Fibroblast of lung (primary cell): ENCODE data around the gene COG2. TPM values are rescaled to one million over a fixed set of nuclear protein-coding genes. Genes with fewer than 3 reads are reported as not detected.

Experiments
- DNase-seq, 2 donors: peaks; one replicate each; pipeline versions ENCODE4 v3.0.0 to v3.0.0-alpha.2; 2010; ENCODE audit warnings: low read depth in 2 of 2
- H2AFZ ChIP-seq: 2 replicates; pipeline ENCODE4 v1.5.1; 2012; ENCODE audit warnings: low read length, control low read depth, inconsistent platforms
- H3K27ac ChIP-seq: 2 replicates; pipeline ENCODE4 v1.5.1; 2011; ENCODE audit warnings: low read length, control low read depth; ENCODE audit not compliant: insufficient read depth
- H3K27me3 ChIP-seq: 2 replicates; pipeline ENCODE4 v1.5.1; 2011; ENCODE audit warnings: mild to moderate bottlenecking, low read length; ENCODE audit not compliant: control insufficient read depth, insufficient read depth
- H3K36me3 ChIP-seq: 2 replicates; pipeline ENCODE4 v1.5.1; 2011; ENCODE audit warnings: low read length; ENCODE audit not compliant: control insufficient read depth, insufficient read depth
- H3K4me1 ChIP-seq: 2 replicates; pipeline ENCODE4 v1.5.1; 2011; ENCODE audit warnings: low read length; ENCODE audit not compliant: control insufficient read depth, insufficient read depth; ENCODE audit errors: extremely low read depth
- H3K4me2 ChIP-seq: 2 replicates; pipeline ENCODE4 v1.5.1; 2011; ENCODE audit warnings: low read length, control low read depth; ENCODE audit not compliant: insufficient read depth; ENCODE audit errors: extremely low read depth
- H3K4me3 ChIP-seq, 4 experiments: fragments of 200-600 bp in 1 of 4; sonication (generic) in 1 of 4; replicated peaks in 1 of 4; 2 replicates each; pipeline ENCODE4 v1.5.1; 2011 to 2016; ENCODE audit warnings: low read length in 4 of 4, low read depth in 3 of 4, mild to moderate bottlenecking in 3 of 4, control low read depth in 2 of 4, inconsistent platforms in 1 of 4, mixed read lengths in 1 of 4; ENCODE audit not compliant: insufficient read depth in 1 of 4; ENCODE audit errors: control extremely low read depth in 1 of 4
- H3K79me2 ChIP-seq: 2 replicates; pipeline ENCODE4 v1.5.1; 2012; ENCODE audit warnings: mild to moderate bottlenecking, low read length, inconsistent platforms; ENCODE audit not compliant: control insufficient read depth, insufficient read depth
- H3K9ac ChIP-seq: 2 replicates; pipeline ENCODE4 v1.5.1; 2011; ENCODE audit warnings: mild to moderate bottlenecking, low read length, control low read depth; ENCODE audit not compliant: insufficient read depth
- H3K9me3 ChIP-seq: 2 replicates; pipeline ENCODE4 v1.5.1; 2012; ENCODE audit warnings: low read depth, low read length; ENCODE audit not compliant: control insufficient read depth, insufficient read depth
- H4K20me1 ChIP-seq: 2 replicates; pipeline ENCODE4 v1.5.1; 2011; ENCODE audit warnings: low read length; ENCODE audit not compliant: control insufficient read depth, insufficient read depth; ENCODE audit errors: extremely low read depth
- CTCF ChIP-seq, 2 donors: IDR thresholded peaks in 1 of 2; conservative IDR thresholded peaks in 1 of 2; 1 replicate in 1 of 2; 2 replicates in 1 of 2; pipeline ENCODE4 v1.5.1; 2011 to 2012; ENCODE audit warnings: low read length in 2 of 2, control low read depth in 1 of 2, inconsistent platforms in 1 of 2, low read depth in 1 of 2, mild to moderate bottlenecking in 1 of 2
- EZH2 ChIP-seq: IDR thresholded peaks from 2 replicates; pipeline ENCODE4 v1.5.1; 2012; ENCODE audit warnings: low read length, control low read depth, mild to moderate bottlenecking; ENCODE audit errors: missing control alignments
- polyA plus RNA-seq, 2 donors: library from polyadenylated mRNA; depleted of rRNA in 1 of 2; stranded (reverse) in 1 of 2; unstranded in 1 of 2; fragments of >200 nt; gene quantifications; 2 replicates each; pipeline ENCODE4 v1.2.1, GENCODE V29; 2011 to 2012; ENCODE audit warnings: missing spikeins in 1 of 2
- total RNA-seq: library from RNA; depleted of rRNA; stranded (reverse); fragments of >200 nt; gene quantifications from 2 replicates; pipeline ENCODE4 v1.2.1, GENCODE V29; 2014

The COG2 gene
- total and polyA plus RNA-seq, 2 donors (not counting 1 experiment from before 2014, with no cell fraction given), result 15.4 to 21.5 TPM

GRCh38 chr1:230728710-230729392 lies 86.6 kb downstream of the COG2 start:
- no peaks in the 10 kb centered on the region for H3K36me3 ChIP-seq

GRCh38 chr1:230730977-230731376 lies 88.7 kb downstream of the COG2 start:
- no peaks in the 10 kb centered on the region for H4K20me1 ChIP-seq
- no peak overlapping the region for H3K9ac ChIP-seq
- H3K4me2 ChIP-seq, result no peak overlapping the region
- no peak overlapping the region for H2AFZ ChIP-seq
- TF ChIP-seq EZH2 (no peak), CTCF (conservative IDR thresholded peaks at IDR 0.05 in 1 of 2, IDR thresholded peaks at IDR 0.05 in 1 of 2; ENCODE audit: low read depth in 1 of 2, low read length in 2 of 2) (no peak)
- H3K36me3 ChIP-seq, result no peaks in the 10 kb centered on the region
- H3K27me3 ChIP-seq, result no peaks in the 10 kb centered on the region
- no peaks in the 10 kb centered on the region for H3K79me2 ChIP-seq
- no peak overlapping the region for H3K27ac ChIP-seq
- H3K4me3 ChIP-seq, result no peak overlapping the region
- H3K9me3 ChIP-seq, result no peaks in the 10 kb centered on the region
- H3K4me1 ChIP-seq, result no peaks in the 10 kb centered on the region
- no peak for DNase-seq

More at GRCh38 chr1:230728710-230729392, 86.6 kb downstream of the COG2 start:
- H3K4me2 ChIP-seq, result no peak overlapping the region
- H3K9me3 ChIP-seq, result no peaks in the 10 kb centered on the region
- no peak overlapping the region for H3K4me3 ChIP-seq
- H3K27ac ChIP-seq, result no peak overlapping the region
- H3K79me2 ChIP-seq, result no peaks in the 10 kb centered on the region
- no peaks in the 10 kb centered on the region for H4K20me1 ChIP-seq
- TF ChIP-seq CTCF (conservative IDR thresholded peaks at IDR 0.05 in 1 of 2, IDR thresholded peaks at IDR 0.05 in 1 of 2; ENCODE audit: low read depth in 1 of 2, low read length in 2 of 2) (no peak), EZH2 (no peak)
- DNase-seq, result no peak
- H3K27me3 ChIP-seq, result no peaks in the 10 kb centered on the region
- H3K4me1 ChIP-seq, result no peaks in the 10 kb centered on the region
- H2AFZ ChIP-seq, result no peak overlapping the region
- H3K9ac ChIP-seq, result no peak overlapping the region

DNA sequence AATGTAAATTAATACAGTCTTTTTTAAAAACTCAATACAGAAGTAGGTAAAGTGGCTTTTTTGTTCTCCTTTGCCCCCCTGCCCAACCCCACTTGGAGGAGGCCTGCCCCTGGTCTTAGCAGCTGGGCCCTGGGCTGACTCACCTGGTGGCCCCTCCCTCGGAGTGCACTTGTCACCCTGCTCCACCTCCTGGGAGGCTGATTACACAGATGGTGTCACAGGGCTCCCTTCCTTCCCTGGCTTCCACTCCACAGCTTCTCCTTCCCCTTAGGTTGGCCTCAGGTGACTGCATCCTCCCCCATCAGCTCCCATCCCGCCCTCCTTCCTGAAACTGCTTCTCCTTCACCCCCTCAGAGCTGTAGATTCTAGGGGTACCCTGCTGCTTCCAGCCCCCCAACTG lies 93.2 kb downstream of the COG2 start:
- H2AFZ ChIP-seq, result no peak overlapping the region
- no peaks in the 10 kb centered on the region for H3K9me3 ChIP-seq
- H3K27me3 ChIP-seq, result no peaks in the 10 kb centered on the region
- H3K4me1 ChIP-seq, result no peaks in the 10 kb centered on the region
- H3K9ac ChIP-seq, result no peak overlapping the region
- no peaks in the 10 kb centered on the region for H3K36me3 ChIP-seq
- H3K4me2 ChIP-seq, result no peak overlapping the region
- TF ChIP-seq CTCF (conservative IDR thresholded peaks at IDR 0.05 in 1 of 2, IDR thresholded peaks at IDR 0.05 in 1 of 2; ENCODE audit: low read depth in 1 of 2, low read length in 2 of 2), result no peak
- TF ChIP-seq EZH2, result no peak
- no peak for DNase-seq
- no peaks in the 10 kb centered on the region for H3K79me2 ChIP-seq
- no peak overlapping the region for H3K27ac ChIP-seq
- no peaks in the 10 kb centered on the region for H4K20me1 ChIP-seq
- H3K4me3 ChIP-seq, result no peak overlapping the region
